GM12874 (cell line): ENCODE measurements around the gene LRFN4.

Experiments
- CTCF ChIP-seq: IDR thresholded peaks from 2 replicates; pipeline ENCODE4 v1.5.1; 2011; ENCODE audit warnings: low read depth, mild to moderate bottlenecking, control low read depth, low read length, moderate library complexity; ENCODE audit not compliant: insufficient read depth

LRFN4 gene

GRCh38 chr11:66891851-66892660 lies 35.2 kb downstream of the LRFN4 start:
- no peak for TF ChIP-seq CTCF

- TF ChIP-seq CTCF, result no peak
Measured at GRCh38 chr11:66892911-66893310, 36.0 kb downstream of the LRFN4 start.

GRCh38 chr11:66894141-66894540 lies 37.3 kb downstream of the LRFN4 start:
- TF ChIP-seq CTCF, result no peak

- TF ChIP-seq CTCF, result no peak
Measured at GRCh38 chr11:66901964-66902390, 45.1 kb downstream of the LRFN4 start.

- TF ChIP-seq CTCF, result no peak
Measured at GRCh38 chr11:66902486-66903177, 45.8 kb downstream of the LRFN4 start.

- TF ChIP-seq CTCF, result no peak
Measured at GRCh38 chr11:66904055-66904454, 47.2 kb downstream of the LRFN4 start.

GRCh38 chr11:66904561-66904960 lies 47.7 kb downstream of the LRFN4 start:
- no peak for TF ChIP-seq CTCF
